GM10248 (cell line): ENCODE measurements around the gene ADAT1.

Experiments
- CTCF ChIA-PET: fragments of 300-600 bp; sonication (Branson Sonifier 250); formaldehyde crosslinking; extraction: SDS; loops from one replicate; lab custom pipeline; 2021; ENCODE audit warnings: antibody characterized with exemption; lab: Yijun Ruan, JAX
- POLR2A ChIA-PET: fragments of 350-650 bp; sonication (Branson Sonifier 250); formaldehyde crosslinking; extraction: SDS; loops from one replicate; lab custom pipeline; 2020; ENCODE audit warnings: antibody characterized with exemption; lab: Yijun Ruan, JAX
- DNase-seq: peaks from one replicate; pipeline ENCODE4 v3.0.0; 2012; ENCODE audit errors: extremely low spot score
- CTCF ChIP-seq: IDR thresholded peaks from 2 replicates; pipeline ENCODE4 v1.5.1; 2012; ENCODE audit warnings: mild to moderate bottlenecking, low read depth; ENCODE audit errors: extremely low read depth, missing control alignments, control extremely low read depth

The ADAT1 gene

GRCh38 chr16:75648265-75649076, 25.4 kb upstream of the ADAT1 start:
- no peak for TF ChIP-seq CTCF
- ChIA-PET POLR2A (interaction anchor here (0.6 to 2.0 kb wide), 11 partner anchors 10 to 214 kb away, joined by 3 to 12 read pairs (median 5); partner anchors contain the start of genes ADAT1 and GABARAPL2), CTCF (interaction anchor here (0.9 to 2.6 kb wide), 11 partner anchors 8 to 414 kb away, joined by 3 to 12 read pairs (median 4); partner anchors contain the start of gene ADAT1)
- DNase-seq = peak; percentile 81

DNA sequence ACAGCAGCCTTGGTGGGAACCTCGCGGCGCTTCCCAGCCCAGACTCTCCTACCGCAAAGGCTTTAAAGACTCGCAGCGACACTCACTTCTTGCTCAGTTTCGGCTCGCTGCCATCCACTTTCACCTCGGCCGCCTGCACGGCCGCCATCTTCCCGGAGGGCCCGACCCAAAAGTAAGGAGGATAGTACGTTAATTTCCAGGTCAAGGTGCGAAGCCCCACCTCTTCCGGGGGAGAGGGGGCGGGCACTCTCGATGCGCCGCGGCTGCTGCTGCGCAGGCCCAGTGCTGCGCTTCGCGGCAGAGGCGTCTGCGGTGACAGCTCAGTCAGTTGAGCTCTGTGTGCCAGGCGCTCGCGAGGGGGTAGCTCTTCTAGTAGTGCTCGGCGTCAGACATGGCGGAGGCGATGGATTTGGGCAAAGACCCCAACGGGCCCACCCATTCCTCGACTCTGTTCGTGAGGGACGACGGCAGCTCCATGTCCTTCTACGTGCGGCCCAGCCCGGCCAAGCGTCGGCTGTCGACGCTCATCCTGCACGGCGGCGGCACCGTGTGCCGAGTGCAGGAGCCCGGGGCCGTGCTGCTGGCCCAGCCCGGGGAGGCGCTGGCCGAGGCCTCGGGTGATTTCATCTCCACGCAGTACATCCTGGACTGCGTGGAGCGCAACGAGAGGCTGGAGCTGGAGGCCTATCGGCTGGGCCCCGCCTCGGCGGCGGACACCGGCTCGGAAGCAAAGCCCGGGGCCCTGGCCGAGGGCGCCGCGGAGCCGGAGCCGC, 24.6 kb upstream of the ADAT1 start, which contains the start of the genes KARS1 and TERF2IP:
Gene KARS1, minus strand, starts transcription at position 174 of the 773 bp plus-strand sequence. Its CDS starts 26 bp downstream, at position 148.
Gene TERF2IP, plus strand, starts transcription at position 282 of the 773 bp plus-strand sequence. Its CDS starts 110 bp downstream, at position 392.
- ChIA-PET POLR2A (interaction anchor here (0.6 to 2.0 kb wide), 10 partner anchors 9 to 214 kb away, joined by 3 to 12 read pairs (median 5); partner anchors contain the start of genes ADAT1 and GABARAPL2), CTCF (interaction anchor here (0.9 to 2.6 kb wide), 8 partner anchors 9 to 414 kb away, joined by 3 to 12 read pairs (median 6); partner anchors contain the start of gene ADAT1)
- no peak for TF ChIP-seq CTCF
- DNase-seq = peak; percentile 96

- DNase-seq = no peak
- CTCF ChIA-PET = interaction anchor here (0.9 to 2.6 kb wide), 8 partner anchors 9 to 413 kb away, joined by 3 to 12 read pairs (median 6); partner anchors contain the start of gene ADAT1
- POLR2A ChIA-PET = interaction anchor here (1.2 to 2.0 kb wide), 8 partner anchors 9 to 213 kb away, joined by 3 to 12 read pairs (median 5); partner anchors contain the start of genes ADAT1 and GABARAPL2
- TF ChIP-seq CTCF = no peak
These were observed 24.0 kb upstream of the ADAT1 start for GRCh38 chr16:75647112-75647491.

- no peak for DNase-seq
- ChIA-PET CTCF (interaction anchor here (0.9 to 2.1 kb wide), 4 partner anchors 11 to 128 kb away, joined by 3 to 6 read pairs (median 3); no protein-coding TSS in a partner anchor), POLR2A (no interaction called here)
These were observed 21.3 kb upstream of the ADAT1 start for GRCh38 chr16:75644240-75645012.

DNA sequence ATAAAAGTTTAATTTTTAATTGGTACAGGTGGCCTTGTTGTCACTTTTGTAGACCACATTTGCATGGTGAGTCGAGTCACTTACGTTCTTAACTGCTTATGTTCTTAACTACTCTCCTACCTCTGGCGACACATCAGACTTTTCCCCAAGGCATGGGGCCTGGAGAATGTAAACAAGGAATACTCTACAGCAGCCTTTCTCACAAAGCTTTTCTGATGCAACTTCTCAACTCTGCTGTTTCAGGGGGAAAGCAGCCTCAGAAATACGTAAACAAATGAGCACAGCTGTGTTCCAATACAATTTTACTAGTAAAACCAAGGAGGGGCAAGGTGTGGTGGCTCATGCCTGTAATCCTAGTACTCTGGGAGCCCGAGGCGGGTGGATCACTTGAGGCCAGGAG, 17.5 kb upstream of the ADAT1 start:
- no peak for DNase-seq
- TF ChIP-seq CTCF = no peak
- ChIA-PET CTCF (interaction anchor here (1.2 to 2.3 kb wide), 3 partner anchors 8 to 123 kb away, joined by 3 to 11 read pairs (median 5); partner anchors contain the start of gene ADAT1), POLR2A (no interaction called here)

More at GRCh38 chr16:75644240-75645012, 21.3 kb upstream of the ADAT1 start:
- no peak for TF ChIP-seq CTCF
